Activated naive CD4-positive, alpha-beta T cell treated with anti-CD3 and anti-CD28 coated beads, Interleukin-2, amount 10 ng/mL, durations not matched to agents 7 days and 5 days (primary cell): Measurements from ENCODE around the gene CNTN4.

Experiments
- CTCF ChIA-PET: fragments of 350-600 bp; sonication (Branson Sonifier 250); formaldehyde crosslinking; loops from one replicate; lab custom pipeline; 2021; ENCODE audit warnings: antibody characterized with exemption; lab: Charles Lee
- DNase-seq: peaks from one replicate; pipeline ENCODE4 v3.0.0-alpha.2; 2020
- H3K27ac Mint-ChIP-seq: one replicate; pipeline ENCODE4 v1.8.0; 2021; ENCODE audit warnings: mild to moderate bottlenecking, moderate library complexity, mixed read lengths
- H3K27me3 Mint-ChIP-seq: one replicate; pipeline ENCODE4 v1.8.0; 2021; ENCODE audit warnings: mild to moderate bottlenecking, mixed read lengths
- H3K36me3 Mint-ChIP-seq: one replicate; pipeline ENCODE4 v1.8.0; 2021; ENCODE audit warnings: mixed read lengths
- H3K4me1 Mint-ChIP-seq: one replicate; pipeline ENCODE4 v1.8.0; 2021; ENCODE audit warnings: mixed read lengths
- H3K4me3 Mint-ChIP-seq: one replicate; pipeline ENCODE4 v1.8.0; 2021; ENCODE audit warnings: mild to moderate bottlenecking, moderate library complexity, mixed read lengths
- H3K9me3 Mint-ChIP-seq: one replicate; pipeline ENCODE4 v1.8.0; 2021; ENCODE audit warnings: mixed read lengths

Gene CNTN4

GRCh38 chr3:2741516-2741915 is 642.9 kb downstream of the CNTN4 start:
- CTCF ChIA-PET: no interaction called here
- H3K36me3 Mint-ChIP-seq: no peaks in the 10 kb centered on the region
- H3K27me3 Mint-ChIP-seq: no peaks in the 10 kb centered on the region
- DNase-seq: no peak
- H3K9me3 Mint-ChIP-seq: no peaks in the 10 kb centered on the region
- no peak overlapping the region for H3K27ac Mint-ChIP-seq
- no peak overlapping the region for H3K4me3 Mint-ChIP-seq
- no peaks in the 10 kb centered on the region for H3K4me1 Mint-ChIP-seq

DNA sequence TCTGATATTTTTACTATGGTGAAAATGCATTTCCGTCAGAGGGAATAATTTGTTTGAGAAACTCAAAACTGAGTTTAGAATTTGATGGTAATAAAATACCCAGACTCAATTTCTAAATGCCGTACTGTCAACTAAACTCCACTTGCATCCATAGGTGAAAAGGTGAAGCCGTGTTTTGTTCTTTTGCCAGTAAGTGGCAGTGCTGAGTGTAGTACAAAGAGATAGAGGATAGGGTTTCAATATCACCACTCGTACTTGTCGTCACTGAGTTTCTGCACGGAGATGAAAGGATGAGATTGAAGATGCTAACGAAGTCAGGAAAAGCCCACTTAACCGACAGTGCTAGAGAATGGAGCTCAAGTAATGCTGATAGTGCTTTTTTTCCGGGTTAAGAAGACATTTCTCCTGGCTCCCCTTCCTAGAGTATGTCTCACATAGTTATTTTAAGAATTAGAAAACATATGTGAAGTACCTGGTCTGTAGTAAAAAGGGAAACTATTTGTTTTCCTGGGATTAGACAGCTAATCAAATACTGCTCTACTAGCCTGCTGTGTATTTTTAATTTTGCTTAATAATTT is 666.4 kb downstream of the CNTN4 start:
- DNase-seq: peak; percentile 26
- Mint-ChIP-seq H3K27ac (no peak overlapping the region), H3K27me3 (peaks cover 4% of the 10 kb centered on the region), H3K9me3 (no peaks in the 10 kb centered on the region), H3K4me3 (no peak overlapping the region), H3K4me1 (no peaks in the 10 kb centered on the region), H3K36me3 (no peaks in the 10 kb centered on the region)
- CTCF ChIA-PET: interaction anchor here (0.5 kb wide), 1 partner anchor 66 kb away, joined by 4 read pairs; no protein-coding TSS in a partner anchor

- Mint-ChIP-seq H3K27me3 (no peaks in the 10 kb centered on the region), H3K9me3 (no peaks in the 10 kb centered on the region), H3K4me3 (no peak overlapping the region), H3K27ac (no peak overlapping the region), H3K36me3 (no peaks in the 10 kb centered on the region), H3K4me1 (no peaks in the 10 kb centered on the region)
- DNase-seq: no peak
- CTCF ChIA-PET: no interaction called here
These were observed 671.8 kb downstream of the CNTN4 start for GRCh38 chr3:2770451-2770850.

DNA sequence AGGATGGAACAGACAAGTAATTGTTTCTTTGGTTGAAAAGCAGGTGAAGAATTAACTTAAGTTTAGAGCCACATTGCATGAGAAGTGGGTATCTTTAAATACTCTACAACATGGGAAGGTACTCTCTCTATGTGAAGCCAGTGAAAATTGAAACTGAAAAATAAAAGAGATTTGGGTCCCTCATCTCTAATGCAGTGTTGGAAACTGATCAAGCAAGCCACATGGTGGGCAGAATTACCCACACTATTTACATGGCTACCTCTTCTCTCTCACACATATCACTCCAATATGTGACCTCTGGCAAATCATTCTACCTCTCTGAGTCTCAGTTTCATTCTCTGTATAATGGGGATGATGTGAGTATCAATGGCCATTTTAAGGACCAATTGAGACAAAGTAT is 672.5 kb downstream of the CNTN4 start:
- CTCF ChIA-PET: no interaction called here
- no peak overlapping the region for H3K27ac Mint-ChIP-seq
- H3K4me3 Mint-ChIP-seq: no peak overlapping the region
- H3K9me3 Mint-ChIP-seq: no peaks in the 10 kb centered on the region
- no peaks in the 10 kb centered on the region for H3K27me3 Mint-ChIP-seq
- no peak for DNase-seq
- no peaks in the 10 kb centered on the region for H3K36me3 Mint-ChIP-seq
- H3K4me1 Mint-ChIP-seq: no peaks in the 10 kb centered on the region

DNA sequence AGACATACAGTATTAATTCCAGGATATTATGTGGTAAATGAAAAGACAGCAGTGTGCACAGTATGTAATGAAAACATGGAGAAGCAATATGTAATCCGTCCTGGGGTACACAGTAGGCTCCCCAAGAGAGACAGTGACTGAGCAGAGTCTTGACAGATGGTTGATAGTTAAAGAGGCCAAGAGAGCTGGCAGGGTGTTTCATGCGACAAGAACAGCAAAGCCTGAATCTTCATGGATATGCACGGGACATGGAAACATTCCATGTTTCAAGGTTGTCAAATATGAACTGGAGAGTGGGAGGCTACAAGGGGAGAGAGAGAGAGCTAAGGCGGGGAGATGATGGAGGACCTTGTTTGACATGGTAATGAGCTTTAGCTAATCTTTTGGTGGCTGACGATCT is 673.1 kb downstream of the CNTN4 start:
- no peak for DNase-seq
- H3K9me3 Mint-ChIP-seq: no peaks in the 10 kb centered on the region
- H3K4me1 Mint-ChIP-seq: no peaks in the 10 kb centered on the region
- H3K27me3 Mint-ChIP-seq: no peaks in the 10 kb centered on the region
- H3K36me3 Mint-ChIP-seq: no peaks in the 10 kb centered on the region
- H3K4me3 Mint-ChIP-seq: no peak overlapping the region
- CTCF ChIA-PET: no interaction called here
- no peak overlapping the region for H3K27ac Mint-ChIP-seq

GRCh38 chr3:2772803-2773202 is 674.1 kb downstream of the CNTN4 start:
- Mint-ChIP-seq H3K36me3 (no peaks in the 10 kb centered on the region), H3K4me3 (no peak overlapping the region), H3K27ac (no peak overlapping the region), H3K4me1 (no peaks in the 10 kb centered on the region), H3K9me3 (no peaks in the 10 kb centered on the region), H3K27me3 (no peaks in the 10 kb centered on the region)
- CTCF ChIA-PET: no interaction called here
- DNase-seq: no peak

- Mint-ChIP-seq H3K4me3 (no peak overlapping the region), H3K36me3 (no peaks in the 10 kb centered on the region), H3K27ac (no peak overlapping the region), H3K4me1 (no peaks in the 10 kb centered on the region), H3K9me3 (no peaks in the 10 kb centered on the region), H3K27me3 (no peaks in the 10 kb centered on the region)
- DNase-seq: no peak
- CTCF ChIA-PET: no interaction called here
These were observed 676.0 kb downstream of the CNTN4 start for GRCh38 chr3:2774481-2775249.

- H3K4me3 Mint-ChIP-seq: no peak overlapping the region
These were observed 684.6 kb downstream of the CNTN4 start for GRCh38 chr3:2783261-2783660.

DNA sequence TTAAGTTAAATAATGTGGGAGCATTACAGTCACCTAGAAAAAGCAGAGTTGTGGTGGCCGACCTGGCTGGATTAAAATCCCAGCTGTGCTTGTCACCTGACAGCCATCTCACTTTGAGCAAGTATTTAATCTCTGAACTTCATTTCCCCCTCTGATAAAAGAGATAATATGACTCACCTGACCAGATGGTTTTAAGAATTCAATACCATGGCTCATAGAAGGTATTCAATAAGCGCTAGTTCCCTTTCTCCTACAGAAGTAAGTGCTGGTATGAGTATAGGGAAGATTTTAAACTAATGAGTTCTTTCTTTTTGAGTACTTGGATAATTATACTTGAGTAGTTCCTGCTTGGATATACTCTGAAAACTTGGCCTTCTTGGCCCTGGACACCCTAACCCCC is 686.0 kb downstream of the CNTN4 start:
- DNase-seq: no peak
- no peaks in the 10 kb centered on the region for H3K4me1 Mint-ChIP-seq
- CTCF ChIA-PET: no interaction called here
- no peak overlapping the region for H3K4me3 Mint-ChIP-seq
- H3K9me3 Mint-ChIP-seq: no peaks in the 10 kb centered on the region
- no peaks in the 10 kb centered on the region for H3K27me3 Mint-ChIP-seq
- no peak overlapping the region for H3K27ac Mint-ChIP-seq
- no peaks in the 10 kb centered on the region for H3K36me3 Mint-ChIP-seq

More at GRCh38 chr3:2783261-2783660, 684.6 kb downstream of the CNTN4 start:
- no peaks in the 10 kb centered on the region for H3K27me3 Mint-ChIP-seq
- DNase-seq: no peak
- no peak overlapping the region for H3K27ac Mint-ChIP-seq
- H3K9me3 Mint-ChIP-seq: no peaks in the 10 kb centered on the region
- no peaks in the 10 kb centered on the region for H3K4me1 Mint-ChIP-seq
- H3K36me3 Mint-ChIP-seq: no peaks in the 10 kb centered on the region
- CTCF ChIA-PET: no interaction called here

DNA sequence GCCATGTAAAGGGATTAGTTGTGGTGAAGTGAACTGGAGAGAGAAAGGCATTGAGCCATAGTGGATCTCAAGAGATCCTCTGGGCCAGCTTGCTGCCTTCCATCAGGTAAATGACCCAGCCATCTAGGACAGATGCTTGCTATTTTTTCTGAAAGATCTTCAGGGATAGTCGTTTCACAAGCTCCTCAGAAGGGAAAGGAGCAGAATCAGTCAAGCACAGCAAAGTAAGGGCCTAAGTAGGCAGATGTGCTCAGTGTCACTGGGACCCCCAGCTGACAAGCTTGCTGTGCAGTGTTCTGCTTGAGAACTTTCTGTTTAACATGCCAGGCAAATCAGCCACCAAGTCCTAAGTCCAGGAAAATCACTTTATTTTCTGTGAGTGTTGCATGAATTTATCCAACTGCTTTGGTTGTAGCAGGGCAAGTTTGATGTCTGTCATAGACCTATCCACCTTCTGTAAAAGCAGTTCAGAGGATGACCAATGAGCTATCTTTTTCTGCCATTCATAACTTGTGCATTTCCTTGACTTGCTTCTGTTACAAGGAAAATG is 691.7 kb downstream of the CNTN4 start:
- no peak overlapping the region for H3K27ac Mint-ChIP-seq
- no peak overlapping the region for H3K4me3 Mint-ChIP-seq
- H3K9me3 Mint-ChIP-seq: no peaks in the 10 kb centered on the region
- H3K36me3 Mint-ChIP-seq: no peaks in the 10 kb centered on the region
- H3K4me1 Mint-ChIP-seq: no peaks in the 10 kb centered on the region
- CTCF ChIA-PET: interaction anchor here (0.7 kb wide), 1 partner anchor 794 kb away, joined by 3 read pairs; no protein-coding TSS in a partner anchor
- no peaks in the 10 kb centered on the region for H3K27me3 Mint-ChIP-seq
- no peak for DNase-seq

DNA sequence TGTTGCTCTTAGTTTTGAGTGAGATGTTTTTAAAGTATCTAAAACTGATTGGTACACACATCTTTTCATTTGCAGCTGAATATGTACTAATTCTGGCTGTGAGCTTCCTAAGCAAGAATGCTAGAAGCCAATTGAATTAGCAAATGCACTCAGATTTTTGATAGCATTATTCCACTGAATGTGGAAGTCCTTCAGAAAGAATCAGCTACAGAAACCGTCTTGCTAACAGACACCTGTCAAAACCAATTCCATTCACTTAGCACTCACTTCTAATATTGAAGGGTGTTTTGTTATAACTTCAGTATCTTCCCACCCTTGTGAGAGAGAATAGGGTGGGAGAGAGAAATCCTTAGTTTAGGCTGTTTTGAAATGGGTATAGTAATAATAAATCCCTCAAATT is 693.8 kb downstream of the CNTN4 start:
- H3K36me3 Mint-ChIP-seq: no peaks in the 10 kb centered on the region
- no peaks in the 10 kb centered on the region for H3K27me3 Mint-ChIP-seq
- no peaks in the 10 kb centered on the region for H3K9me3 Mint-ChIP-seq
- DNase-seq: no peak
- no peaks in the 10 kb centered on the region for H3K4me1 Mint-ChIP-seq
- CTCF ChIA-PET: no interaction called here
- H3K27ac Mint-ChIP-seq: no peak overlapping the region
- H3K4me3 Mint-ChIP-seq: no peak overlapping the region

- no peak overlapping the region for H3K4me3 Mint-ChIP-seq
- no peaks in the 10 kb centered on the region for H3K36me3 Mint-ChIP-seq
- H3K4me1 Mint-ChIP-seq: no peaks in the 10 kb centered on the region
- no peaks in the 10 kb centered on the region for H3K27me3 Mint-ChIP-seq
- no peaks in the 10 kb centered on the region for H3K9me3 Mint-ChIP-seq
- CTCF ChIA-PET: no interaction called here
- H3K27ac Mint-ChIP-seq: no peak overlapping the region
- no peak for DNase-seq
These were observed 695.3 kb downstream of the CNTN4 start for GRCh38 chr3:2793987-2794386.

- Mint-ChIP-seq H3K36me3 (no peaks in the 10 kb centered on the region), H3K4me1 (no peaks in the 10 kb centered on the region), H3K27me3 (no peaks in the 10 kb centered on the region), H3K27ac (no peak overlapping the region), H3K4me3 (no peak overlapping the region), H3K9me3 (no peaks in the 10 kb centered on the region)
- CTCF ChIA-PET: no interaction called here
- DNase-seq: no peak
These were observed 703.8 kb downstream of the CNTN4 start for GRCh38 chr3:2802429-2802828.

GRCh38 chr3:2807514-2807913 is 708.8 kb downstream of the CNTN4 start:
- CTCF ChIA-PET: no interaction called here
- no peaks in the 10 kb centered on the region for H3K27me3 Mint-ChIP-seq
- H3K4me1 Mint-ChIP-seq: no peaks in the 10 kb centered on the region
- no peak for DNase-seq
- no peak overlapping the region for H3K27ac Mint-ChIP-seq
- no peaks in the 10 kb centered on the region for H3K9me3 Mint-ChIP-seq
- H3K4me3 Mint-ChIP-seq: no peak overlapping the region
- no peaks in the 10 kb centered on the region for H3K36me3 Mint-ChIP-seq

DNA sequence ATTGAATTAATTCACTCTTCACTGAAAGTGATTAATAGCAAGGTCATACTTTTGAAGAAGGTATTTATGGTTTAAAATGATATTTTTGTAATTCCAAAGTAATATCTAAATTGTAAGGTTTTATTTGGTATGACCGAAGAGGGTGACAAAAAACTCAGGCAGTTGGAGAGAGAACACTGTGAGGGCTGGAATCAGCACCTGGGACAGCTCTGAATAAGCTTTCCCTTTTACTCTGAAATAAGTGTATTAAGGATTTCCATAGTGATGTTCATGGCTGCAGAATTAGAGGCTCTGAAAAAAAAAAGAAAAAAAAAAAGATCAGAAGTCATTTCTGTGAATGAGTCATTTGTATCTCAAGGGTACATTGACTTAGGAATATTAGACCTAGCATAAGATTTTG is 712.1 kb downstream of the CNTN4 start:
- H3K27me3 Mint-ChIP-seq: no peaks in the 10 kb centered on the region
- H3K9me3 Mint-ChIP-seq: no peaks in the 10 kb centered on the region
- H3K4me3 Mint-ChIP-seq: no peak overlapping the region
- DNase-seq: no peak
- CTCF ChIA-PET: no interaction called here
- no peaks in the 10 kb centered on the region for H3K4me1 Mint-ChIP-seq
- no peaks in the 10 kb centered on the region for H3K36me3 Mint-ChIP-seq
- H3K27ac Mint-ChIP-seq: no peak overlapping the region
